Kidney epithelial cell (primary cell): ENCODE measurements around the gene TBX3. TPM values are rescaled to one million over a fixed set of nuclear protein-coding genes. Genes with fewer than 3 reads are reported as not detected.

Experiments used
- DNase-seq: peaks from one replicate; pipeline ENCODE4 v3.0.0-alpha.2; 2010; ENCODE audit warnings: low read depth
- H3K27me3 ChIP-seq: 2 replicates; pipeline ENCODE4 v1.6.0; 2011; ENCODE audit warnings: low read length; ENCODE audit not compliant: control insufficient read depth, insufficient read depth
- H3K36me3 ChIP-seq: 2 replicates; pipeline ENCODE4 v1.5.1; 2011; ENCODE audit warnings: low read length; ENCODE audit not compliant: control insufficient read depth, insufficient read depth
- H3K4me3 ChIP-seq: 2 replicates; pipeline ENCODE4 v1.5.1; 2011; ENCODE audit warnings: low read depth, mild to moderate bottlenecking, control low read depth, low read length
- CTCF ChIP-seq: IDR thresholded peaks from 2 replicates; pipeline ENCODE4 v1.5.1; 2011; ENCODE audit warnings: mild to moderate bottlenecking, moderate library complexity, low read length, control low read depth, inconsistent platforms; ENCODE audit not compliant: insufficient read depth, poor library complexity, severe bottlenecking
- total RNA-seq: library from RNA; depleted of rRNA; stranded (reverse); fragments of >200 nt; gene quantifications from 2 replicates; pipeline ENCODE4 v1.2.3, GENCODE V29; 2015

The TBX3 gene
- total RNA-seq, 1 donor from 2014 or later: 12.2 TPM

- no peak for TF ChIP-seq CTCF
- peaks cover 2% of the 10 kb centered on the region for H3K27me3 ChIP-seq
- no peaks in the 10 kb centered on the region for H3K36me3 ChIP-seq
- DNase-seq: no peak
- H3K4me3 ChIP-seq: no peak overlapping the region
These were observed 24.9 kb downstream of the TBX3 start for GRCh38 chr12:114659084-114659483.

- Histone ChIP-seq H3K27me3 (no peaks in the 10 kb centered on the region), H3K4me3 (no peak overlapping the region), H3K36me3 (no peaks in the 10 kb centered on the region)
- DNase-seq: no peak
- TF ChIP-seq CTCF: no peak
These were observed 26.0 kb downstream of the TBX3 start for GRCh38 chr12:114658002-114658441.

GRCh38 chr12:114657597-114657920, 26.4 kb downstream of the TBX3 start:
- TF ChIP-seq CTCF: no peak
- no peaks in the 10 kb centered on the region for H3K36me3 ChIP-seq
- no peaks in the 10 kb centered on the region for H3K27me3 ChIP-seq
- DNase-seq: no peak
- H3K4me3 ChIP-seq: no peak overlapping the region

- no peak for DNase-seq
- Histone ChIP-seq H3K27me3 (no peaks in the 10 kb centered on the region), H3K36me3 (no peaks in the 10 kb centered on the region), H3K4me3 (no peak overlapping the region)
- TF ChIP-seq CTCF: no peak
These were observed 26.9 kb downstream of the TBX3 start for GRCh38 chr12:114656906-114657596.

GRCh38 chr12:114655934-114656749, 27.8 kb downstream of the TBX3 start:
- no peak for TF ChIP-seq CTCF
- no peaks in the 10 kb centered on the region for H3K36me3 ChIP-seq
- H3K27me3 ChIP-seq: no peaks in the 10 kb centered on the region
- no peak overlapping the region for H3K4me3 ChIP-seq
- DNase-seq: no peak

- no peak for DNase-seq
- Histone ChIP-seq H3K4me3 (no peak overlapping the region), H3K36me3 (no peaks in the 10 kb centered on the region), H3K27me3 (no peaks in the 10 kb centered on the region)
- TF ChIP-seq CTCF: no peak
These were observed 34.4 kb downstream of the TBX3 start for GRCh38 chr12:114649585-114649984.
